Mesenchymal stem cell (in vitro differentiated cells and primary cell): Measurements from ENCODE around the gene NNAT.

Experiments
- DNase-seq: peaks from one replicate; pipeline ENCODE4 v3.0.0-alpha.2; 2013
- H2AFZ ChIP-seq: one replicate; pipeline ENCODE4 v1.6.1; 2013; ENCODE audit warnings: low read depth, mild to moderate bottlenecking, control low read depth, inconsistent platforms, low read length, moderate library complexity
- H2AK5ac ChIP-seq: 2 replicates; pipeline ENCODE4 v1.6.1; 2013; ENCODE audit warnings: low read length, moderate library complexity, mild to moderate bottlenecking, inconsistent platforms; ENCODE audit not compliant: severe bottlenecking
- H2BK120ac ChIP-seq: one replicate; pipeline ENCODE4 v1.6.1; 2013; ENCODE audit warnings: low read depth, mild to moderate bottlenecking, inconsistent platforms, low read length, moderate library complexity
- H2BK12ac ChIP-seq, 2 experiments: one replicate each; pipeline ENCODE4 v1.6.1; 2013; ENCODE audit warnings: inconsistent platforms in 2 of 2, low read length in 2 of 2, mild to moderate bottlenecking in 2 of 2, moderate library complexity in 2 of 2, control low read depth in 1 of 2
- H2BK15ac ChIP-seq: one replicate; pipeline ENCODE4 v1.6.1; 2013; ENCODE audit warnings: mild to moderate bottlenecking, low read depth, inconsistent platforms; ENCODE audit not compliant: poor library complexity, severe bottlenecking
- H2BK5ac ChIP-seq: 2 replicates; pipeline ENCODE4 v1.6.1; 2013; ENCODE audit warnings: low read depth, mild to moderate bottlenecking, low read length, control low read depth, inconsistent platforms; ENCODE audit not compliant: poor library complexity, severe bottlenecking
- H3K14ac ChIP-seq, 2 experiments: one replicate each; pipeline ENCODE4 v1.6.1; 2013; ENCODE audit warnings: inconsistent platforms in 2 of 2, low read length in 2 of 2, control low read depth in 1 of 2, mild to moderate bottlenecking in 1 of 2, moderate library complexity in 1 of 2
- H3K18ac ChIP-seq, 2 experiments: one replicate each; pipeline ENCODE4 v1.6.1; 2013; ENCODE audit warnings: inconsistent platforms in 2 of 2, low read length in 2 of 2, control low read depth in 1 of 2, low read depth in 1 of 2, mild to moderate bottlenecking in 1 of 2
- H3K23ac ChIP-seq, 2 experiments: one replicate each; pipeline ENCODE4 v1.6.1; 2013; ENCODE audit warnings: inconsistent platforms in 2 of 2, low read length in 2 of 2, mild to moderate bottlenecking in 2 of 2, moderate library complexity in 2 of 2, control low read depth in 1 of 2
- H3K27ac ChIP-seq: 2 replicates; pipeline ENCODE4 v1.5.1; 2013; ENCODE audit warnings: mild to moderate bottlenecking, moderate library complexity, low read length, control low read depth, inconsistent platforms; ENCODE audit not compliant: poor library complexity, severe bottlenecking
- H3K27me3 ChIP-seq, 2 experiments: 2 replicates each; pipeline versions ENCODE4 v1.6.1 to v1.7.0; 2013; ENCODE audit warnings: low read length in 2 of 2, mild to moderate bottlenecking in 2 of 2, moderate library complexity in 2 of 2, control low read depth in 1 of 2, inconsistent platforms in 1 of 2; ENCODE audit not compliant: control insufficient read depth in 1 of 2, insufficient read depth in 1 of 2
- H3K36me3 ChIP-seq, 2 experiments: 2 replicates each; pipeline versions ENCODE4 v1.6.1 to v1.7.0; 2013; ENCODE audit warnings: low read length in 2 of 2, control low read depth in 1 of 2, inconsistent platforms in 1 of 2, low read depth in 1 of 2, mild to moderate bottlenecking in 1 of 2; ENCODE audit not compliant: insufficient read depth in 2 of 2, control insufficient read depth in 1 of 2
- H3K4ac ChIP-seq, 2 experiments: one replicate each; pipeline ENCODE4 v1.6.1; 2013; ENCODE audit warnings: inconsistent platforms in 2 of 2, low read length in 2 of 2, mild to moderate bottlenecking in 2 of 2, moderate library complexity in 2 of 2, control low read depth in 1 of 2, low read depth in 1 of 2
- H3K4me1 ChIP-seq: 2 replicates; pipeline ENCODE4 v1.6.1; 2013; ENCODE audit warnings: low read depth, low read length, control low read depth; ENCODE audit not compliant: control insufficient read depth, insufficient read depth
- H3K4me2 ChIP-seq: 2 replicates; pipeline ENCODE4 v1.6.1; 2013; ENCODE audit warnings: low read length, mild to moderate bottlenecking, inconsistent platforms; ENCODE audit not compliant: poor library complexity, severe bottlenecking
- H3K4me3 ChIP-seq, 2 experiments: 2 replicates each; pipeline versions ENCODE4 v1.5.1 to v1.7.0; 2013; ENCODE audit warnings: low read length in 2 of 2, mild to moderate bottlenecking in 2 of 2, control low read depth in 1 of 2, low read depth in 1 of 2; ENCODE audit not compliant: insufficient read depth in 1 of 2
- H3K79me1 ChIP-seq: replicated peaks from 2 replicates; pipeline ENCODE4 v1.6.1; 2013; ENCODE audit warnings: mild to moderate bottlenecking, control low read depth, low read length, inconsistent platforms; ENCODE audit not compliant: poor library complexity, severe bottlenecking
- H3K9ac ChIP-seq: 2 replicates; pipeline ENCODE4 v1.7.0; 2013; ENCODE audit warnings: mild to moderate bottlenecking, low read length, moderate library complexity
- H3K9me3 ChIP-seq: 2 replicates; pipeline ENCODE4 v1.7.0; 2013; ENCODE audit warnings: mild to moderate bottlenecking, low read length; ENCODE audit not compliant: control insufficient read depth
- H4K8ac ChIP-seq: one replicate; pipeline ENCODE4 v1.6.1; 2013; ENCODE audit warnings: inconsistent platforms, mild to moderate bottlenecking, low read length, moderate library complexity
- H4K91ac ChIP-seq: one replicate; pipeline ENCODE4 v1.6.1; 2013; ENCODE audit warnings: mild to moderate bottlenecking, low read length, inconsistent platforms
- WGBS: methylation state at CpG from one replicate; pipeline ENCODE4 v1.1.7; 2013; ENCODE audit warnings: mixed read lengths; 5-methylcytosine and 5-hydroxymethylcytosine counted together

The NNAT gene

DNA sequence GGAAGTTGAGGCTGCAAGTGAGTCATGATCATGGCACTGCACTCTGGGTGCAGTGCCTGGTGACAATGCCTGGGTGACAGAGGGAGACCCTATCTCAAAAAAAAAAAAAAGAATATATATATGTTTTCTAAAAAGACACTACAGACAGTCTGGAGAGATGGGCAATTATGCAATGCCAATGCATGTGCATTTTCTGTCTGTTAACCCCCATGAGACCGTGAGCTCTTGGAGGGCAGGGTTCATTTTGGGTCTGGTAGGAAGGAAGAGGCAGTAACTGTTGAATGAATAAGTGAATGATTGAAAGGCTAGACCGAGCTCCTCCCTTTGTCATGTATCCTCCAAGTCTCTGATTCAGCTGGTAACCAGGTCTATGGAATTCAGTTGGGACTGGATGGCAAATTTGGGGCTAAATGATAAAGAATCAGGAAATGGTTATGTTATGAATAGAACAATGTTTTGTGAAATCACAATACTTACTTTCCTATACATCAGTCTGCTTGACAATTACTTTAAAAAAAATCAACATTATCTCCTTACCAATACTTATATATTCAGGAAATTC, 12.2 kb downstream of the NNAT start:
- Histone ChIP-seq H3K4me2 (no peak overlapping the region), H3K23ac (no peak overlapping the region), H4K91ac (no peak overlapping the region), H3K4me1 (peaks cover 2% of the 10 kb centered on the region), H3K4me3 (no peak overlapping the region), H3K9me3 (no peaks in the 10 kb centered on the region), H3K18ac (no peak overlapping the region), H2BK120ac (no peak overlapping the region), H2BK12ac (no peak overlapping the region), H3K27me3 (peaks cover 9 to 21% of the 10 kb centered on the region in 2 experiments), H3K36me3 (no peaks in the 10 kb centered on the region), H3K9ac (no peak overlapping the region), H2AFZ (no peak overlapping the region), H4K8ac (no peak overlapping the region), H2BK5ac (no peak overlapping the region), H3K27ac (no peak overlapping the region), H3K14ac (no peak overlapping the region), H2AK5ac (no peak overlapping the region), H3K79me1 (peaks cover under 1% of the 10 kb centered on the region), H3K4ac (no peak overlapping the region), H2BK15ac (no peak overlapping the region)
- DNase-seq: no peak
- WGBS: 81% methylated on average over 2 of the region's 2 CpGs

- no peak overlapping the region for H2AFZ ChIP-seq
- WGBS: 82% methylated on average over 6 of the region's 6 CpGs
- H2BK15ac ChIP-seq: no peak overlapping the region
- no peak overlapping the region for H3K14ac ChIP-seq
- H3K27me3 ChIP-seq: peaks cover 10 to 21% of the 10 kb centered on the region in 2 experiments
- H2BK120ac ChIP-seq: no peak overlapping the region
- peak; percentile 89 for DNase-seq
- no peaks in the 10 kb centered on the region for H3K36me3 ChIP-seq
- H2AK5ac ChIP-seq: no peak overlapping the region
- no peak overlapping the region for H2BK12ac ChIP-seq
- H3K4me3 ChIP-seq: no peak overlapping the region
- no peak overlapping the region for H3K4me2 ChIP-seq
- H3K9ac ChIP-seq: peak overlapping the region; percentile 30
- no peak overlapping the region for H3K18ac ChIP-seq
- H3K79me1 ChIP-seq: no peaks in the 10 kb centered on the region
- H3K4me1 ChIP-seq: no peaks in the 10 kb centered on the region
- H3K4ac ChIP-seq: no peak overlapping the region
- H3K9me3 ChIP-seq: no peaks in the 10 kb centered on the region
- no peak overlapping the region for H3K23ac ChIP-seq
- no peak overlapping the region for H2BK5ac ChIP-seq
- no peak overlapping the region for H3K27ac ChIP-seq
- no peak overlapping the region for H4K91ac ChIP-seq
- no peak overlapping the region for H4K8ac ChIP-seq
Measured at GRCh38 chr20:37534401-37535157, 13.5 kb downstream of the NNAT start.

DNA sequence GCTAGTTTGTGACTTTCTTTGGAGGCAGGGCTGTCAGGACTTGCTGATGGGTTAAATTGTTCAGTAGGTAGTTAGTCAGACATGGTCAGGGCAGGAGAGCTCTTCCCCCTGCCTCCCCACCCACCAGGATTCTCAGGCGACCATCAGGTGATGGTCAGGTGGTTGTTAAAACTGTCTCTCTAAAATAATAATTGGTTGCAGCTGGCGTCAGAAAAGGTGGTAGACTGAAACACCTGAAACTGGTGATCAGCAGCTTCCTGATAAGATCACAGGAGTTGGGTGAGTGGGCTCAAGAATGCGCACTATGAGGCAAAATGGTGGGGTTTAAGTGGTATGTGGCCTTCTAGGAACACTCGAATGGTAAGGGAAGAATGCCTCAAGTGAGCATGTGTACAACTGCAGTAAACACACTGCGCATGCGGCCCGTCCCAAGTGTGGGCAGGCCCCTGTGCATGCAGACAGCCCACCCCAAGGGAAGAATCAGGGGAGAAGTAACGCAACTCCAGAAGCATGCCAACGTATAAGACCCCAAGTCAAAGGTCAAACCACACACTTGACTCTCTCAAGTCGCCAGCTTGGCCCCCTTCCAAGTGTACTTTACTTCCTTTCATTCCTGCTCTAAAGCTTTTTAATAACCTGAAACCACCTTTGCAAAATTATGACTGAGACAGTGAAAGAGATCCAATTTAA, 14.5 kb downstream of the NNAT start:
- H3K27ac ChIP-seq: no peak overlapping the region
- no peak overlapping the region for H3K4me2 ChIP-seq
- H2BK5ac ChIP-seq: no peak overlapping the region
- no peak overlapping the region for H2AFZ ChIP-seq
- no peak overlapping the region for H2AK5ac ChIP-seq
- no peaks in the 10 kb centered on the region for H3K9me3 ChIP-seq
- no peaks in the 10 kb centered on the region for H3K4me1 ChIP-seq
- H3K4ac ChIP-seq: no peak overlapping the region
- H4K8ac ChIP-seq: peak overlapping the region; percentile 24
- H2BK12ac ChIP-seq: no peak overlapping the region
- H3K14ac ChIP-seq: no peak overlapping the region
- no peak overlapping the region for H2BK120ac ChIP-seq
- H3K4me3 ChIP-seq: no peak overlapping the region
- 51% methylated on average over 10 of the region's 10 CpGs for WGBS
- no peak overlapping the region for H3K23ac ChIP-seq
- H4K91ac ChIP-seq: no peak overlapping the region
- no peaks in the 10 kb centered on the region for H3K36me3 ChIP-seq
- peaks cover 10 to 21% of the 10 kb centered on the region in 2 experiments for H3K27me3 ChIP-seq
- H2BK15ac ChIP-seq: no peak overlapping the region
- DNase-seq: no peak
- no peaks in the 10 kb centered on the region for H3K79me1 ChIP-seq
- H3K9ac ChIP-seq: no peak overlapping the region
- H3K18ac ChIP-seq: no peak overlapping the region

- H3K4me3 ChIP-seq: no peak overlapping the region
- H2BK120ac ChIP-seq: no peak overlapping the region
- no peak overlapping the region for H2BK15ac ChIP-seq
- no peaks in the 10 kb centered on the region for H3K36me3 ChIP-seq
- no peak overlapping the region for H2AK5ac ChIP-seq
- no peak for DNase-seq
- H3K18ac ChIP-seq: no peak overlapping the region
- no peak overlapping the region for H3K4ac ChIP-seq
- no peak overlapping the region for H2BK12ac ChIP-seq
- WGBS: 83% methylated on average over 1 of the region's 1 CpG
- peaks cover 10 to 21% of the 10 kb centered on the region in 2 experiments for H3K27me3 ChIP-seq
- no peak overlapping the region for H4K8ac ChIP-seq
- H4K91ac ChIP-seq: no peak overlapping the region
- no peak overlapping the region for H3K27ac ChIP-seq
- H3K4me1 ChIP-seq: no peaks in the 10 kb centered on the region
- H3K9ac ChIP-seq: no peak overlapping the region
- H3K14ac ChIP-seq: no peak overlapping the region
- no peak overlapping the region for H2BK5ac ChIP-seq
- H3K4me2 ChIP-seq: no peak overlapping the region
- no peaks in the 10 kb centered on the region for H3K9me3 ChIP-seq
- no peak overlapping the region for H2AFZ ChIP-seq
- no peaks in the 10 kb centered on the region for H3K79me1 ChIP-seq
- H3K23ac ChIP-seq: no peak overlapping the region
Measured at GRCh38 chr20:37537505-37537904, 16.5 kb downstream of the NNAT start.
